Measurements from ENCODE around the gene ERMP1.
"Not testable (repeated sequence)": the region's sequence is repeated elsewhere in the genome, so short reads cannot be mapped to it uniquely, and the experiment has no call there.

The ERMP1 gene

DNA sequence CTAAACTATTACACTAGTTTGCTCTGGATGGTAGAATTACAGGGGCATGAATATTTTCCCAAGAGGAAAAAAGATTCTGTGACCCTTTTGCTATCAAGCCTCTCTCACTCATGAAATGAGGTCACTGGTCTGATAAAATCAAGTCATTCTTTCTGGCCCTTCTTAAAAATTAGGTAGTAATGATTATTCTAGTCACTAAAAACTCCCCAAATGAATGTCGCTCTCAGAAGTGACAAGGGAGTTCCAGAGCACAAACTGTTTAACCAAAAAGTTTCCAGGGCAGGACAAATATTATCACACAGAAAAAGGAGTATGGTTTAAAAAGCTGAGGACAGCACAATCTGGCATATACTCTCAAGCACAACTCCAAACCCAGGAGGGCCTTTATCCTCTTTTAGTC, 12.5 kb downstream of the ERMP1 start:
- H3K36me3 Mint-ChIP-seq: peaks cover 20% of the 10 kb centered on the region
- H3K4me3 Mint-ChIP-seq: no peak overlapping the region
- H3K27ac Mint-ChIP-seq: no peak overlapping the region
- no peaks in the 10 kb centered on the region for H3K27me3 Mint-ChIP-seq
- DNase-seq (ENCODE audit: low spot score in 2 of 2): no peak
- H3K4me1 Mint-ChIP-seq: no peaks in the 10 kb centered on the region
- H3K9me3 Mint-ChIP-seq: peaks cover 2% of the 10 kb centered on the region
- no peak for ATAC-seq (ENCODE audit: low read depth)

DNA sequence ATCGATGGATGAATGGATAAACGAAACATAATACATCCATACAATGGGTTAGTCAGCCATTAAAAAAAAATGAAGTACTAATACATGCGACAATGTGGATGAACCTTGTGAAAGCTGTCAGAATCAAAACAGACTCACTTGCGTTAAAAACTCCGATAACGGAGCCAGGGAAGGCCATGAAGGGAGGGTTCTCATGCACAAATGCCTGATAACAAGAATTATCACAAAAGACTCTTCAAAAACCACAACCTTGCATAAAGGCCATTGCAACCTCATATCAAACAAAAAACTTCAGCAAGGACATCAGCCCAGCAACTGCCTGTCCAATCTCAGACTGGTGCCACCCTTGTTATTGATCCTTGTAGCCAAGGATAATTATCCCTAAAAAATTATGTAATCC, 13.7 kb downstream of the ERMP1 start:
- Mint-ChIP-seq H3K4me1 (peaks cover 2% of the 10 kb centered on the region), H3K36me3 (peaks cover 21% of the 10 kb centered on the region), H3K27me3 (no peaks in the 10 kb centered on the region), H3K4me3 (no peak overlapping the region), H3K9me3 (peaks cover 2% of the 10 kb centered on the region), H3K27ac (no peak overlapping the region)
- DNase-seq (ENCODE audit: low spot score in 2 of 2) (no peak), ATAC-seq (ENCODE audit: low read depth) (no peak)

DNA sequence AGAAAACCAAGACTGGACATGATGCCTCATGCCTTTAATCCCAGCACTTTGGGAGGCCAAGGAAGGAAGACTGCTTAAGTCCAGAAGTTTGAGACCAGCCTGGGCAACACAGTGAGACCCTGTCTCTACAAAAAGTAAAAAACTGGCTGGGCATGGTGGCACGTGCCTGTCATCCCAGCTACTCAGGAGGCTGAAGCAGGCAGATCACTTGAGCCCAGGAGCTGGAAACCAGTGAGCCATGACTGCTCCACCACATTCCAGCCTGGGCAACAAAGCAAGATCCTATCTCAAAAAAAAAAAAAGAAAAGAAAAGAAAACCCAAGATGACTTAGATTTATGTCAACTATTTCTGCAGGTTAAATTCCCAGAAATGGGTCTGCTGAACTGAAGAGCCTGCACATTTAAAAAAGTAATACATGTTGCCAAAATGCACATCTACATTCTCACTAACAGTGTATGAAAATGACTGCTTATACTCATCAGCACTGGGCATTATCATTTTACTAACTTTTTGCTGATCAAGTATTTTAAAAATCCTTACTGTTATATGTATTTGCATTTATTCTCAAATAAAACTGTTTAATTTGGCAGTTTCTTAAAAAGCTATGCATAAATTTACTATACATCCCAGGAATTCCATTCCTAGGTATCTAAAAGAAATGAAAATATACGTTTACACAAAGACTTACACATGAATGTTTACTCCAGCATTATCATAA, 14.3 kb downstream of the ERMP1 start:
- ATAC-seq (ENCODE audit: low read depth) (no peak), DNase-seq (ENCODE audit: low spot score in 2 of 2) (no peak)
- Mint-ChIP-seq H3K27ac (no peak overlapping the region), H3K9me3 (peaks cover 2% of the 10 kb centered on the region), H3K36me3 (peaks cover 21% of the 10 kb centered on the region), H3K4me1 (peaks cover 2% of the 10 kb centered on the region), H3K27me3 (no peaks in the 10 kb centered on the region), H3K4me3 (no peak overlapping the region)

- Mint-ChIP-seq H3K27me3 (no peaks in the 10 kb centered on the region), H3K4me3 (no peak overlapping the region), H3K4me1 (peaks cover 2% of the 10 kb centered on the region), H3K27ac (no peak overlapping the region), H3K9me3 (peaks cover 2% of the 10 kb centered on the region), H3K36me3 (peaks cover 21% of the 10 kb centered on the region)
- ATAC-seq (ENCODE audit: low read depth) (no peak), DNase-seq (ENCODE audit: low spot score in 2 of 2) (no peak)
Measured at GRCh38 chr9:5817862-5818261, 15.1 kb downstream of the ERMP1 start.

GRCh38 chr9:5815461-5815860, 17.5 kb downstream of the ERMP1 start:
- Mint-ChIP-seq H3K27me3 (no peaks in the 10 kb centered on the region), H3K9me3 (peaks cover 2% of the 10 kb centered on the region), H3K36me3 (peaks cover 31% of the 10 kb centered on the region), H3K4me1 (peaks cover 2% of the 10 kb centered on the region), H3K4me3 (no peak overlapping the region), H3K27ac (no peak overlapping the region)
- DNase-seq (ENCODE audit: low spot score in 2 of 2) (no peak), ATAC-seq (ENCODE audit: low read depth) (no peak)

GRCh38 chr9:5813824-5814223, 19.1 kb downstream of the ERMP1 start:
- Mint-ChIP-seq H3K9me3 (peaks cover 2% of the 10 kb centered on the region), H3K27ac (no peak overlapping the region), H3K27me3 (no peaks in the 10 kb centered on the region), H3K36me3 (peaks cover 33% of the 10 kb centered on the region), H3K4me3 (no peak overlapping the region), H3K4me1 (peaks cover 2% of the 10 kb centered on the region)
- ATAC-seq (ENCODE audit: low read depth): no peak
- DNase-seq (ENCODE audit: low spot score in 2 of 2): no peak

DNA sequence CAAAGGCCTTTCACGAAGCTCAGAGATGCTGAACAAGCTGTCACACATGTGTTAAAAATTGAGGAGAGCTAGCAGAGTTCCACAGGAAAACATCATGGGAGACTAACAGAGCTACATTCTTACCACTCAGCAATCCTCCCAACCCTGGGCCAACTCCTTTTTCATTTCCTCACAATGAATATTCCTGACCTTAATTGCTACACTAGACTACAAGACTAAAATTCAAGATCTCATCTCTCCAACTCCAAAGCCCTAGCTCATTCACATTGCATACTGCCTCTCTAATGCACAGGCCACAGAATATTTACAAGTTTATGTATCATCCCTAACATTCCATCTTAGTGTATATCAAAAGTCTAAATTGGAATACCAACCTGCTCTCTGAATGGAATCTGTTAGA, 21.2 kb downstream of the ERMP1 start:
- H3K4me1 Mint-ChIP-seq: peaks cover 2% of the 10 kb centered on the region
- H3K27ac Mint-ChIP-seq: no peak overlapping the region
- no peak for DNase-seq (ENCODE audit: low spot score in 2 of 2)
- no peak overlapping the region for H3K4me3 Mint-ChIP-seq
- no peaks in the 10 kb centered on the region for H3K27me3 Mint-ChIP-seq
- no peaks in the 10 kb centered on the region for H3K9me3 Mint-ChIP-seq
- H3K36me3 Mint-ChIP-seq: peaks cover 32% of the 10 kb centered on the region
- ATAC-seq (ENCODE audit: low read depth): no peak

DNA sequence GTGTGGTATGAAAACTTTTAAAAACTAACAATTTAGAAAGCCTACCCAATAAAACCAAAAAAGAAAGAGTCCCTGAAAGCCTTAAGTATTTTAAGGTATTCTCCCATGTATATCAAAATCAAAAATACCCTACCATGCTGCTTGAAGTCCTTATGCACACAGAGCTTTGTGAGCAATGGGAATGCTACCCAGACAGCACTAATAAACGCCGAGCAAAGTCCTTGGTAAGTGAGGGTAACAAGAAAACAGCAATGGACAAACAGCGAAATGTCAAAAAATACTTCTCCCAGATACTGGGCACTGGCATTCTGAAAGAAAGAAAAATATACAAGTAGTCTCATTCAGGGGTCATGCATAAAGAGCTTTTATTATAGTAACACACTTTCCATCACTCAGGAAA, 27.4 kb downstream of the ERMP1 start:
- Mint-ChIP-seq H3K4me1 (no peaks in the 10 kb centered on the region), H3K27ac (no peak overlapping the region)

GRCh38 chr9:5801739-5802113, 31.2 kb downstream of the ERMP1 start:
- no peak for DNase-seq (ENCODE audit: low spot score in 2 of 2)
- Mint-ChIP-seq H3K4me3 (no peak overlapping the region), H3K27ac (no peak overlapping the region), H3K27me3 (no peaks in the 10 kb centered on the region), H3K36me3 (peaks cover 8% of the 10 kb centered on the region), H3K9me3 (no peaks in the 10 kb centered on the region), H3K4me1 (no peaks in the 10 kb centered on the region)
- ATAC-seq (ENCODE audit: low read depth): no peak

More for the DNA sequence above, 27.4 kb downstream of the ERMP1 start:
- no peak overlapping the region for H3K4me3 Mint-ChIP-seq
- no peaks in the 10 kb centered on the region for H3K9me3 Mint-ChIP-seq
- H3K27me3 Mint-ChIP-seq: no peaks in the 10 kb centered on the region
- peaks cover 19% of the 10 kb centered on the region for H3K36me3 Mint-ChIP-seq
- ATAC-seq (ENCODE audit: low read depth) (no peak), DNase-seq (ENCODE audit: low spot score in 2 of 2) (no peak)

DNA sequence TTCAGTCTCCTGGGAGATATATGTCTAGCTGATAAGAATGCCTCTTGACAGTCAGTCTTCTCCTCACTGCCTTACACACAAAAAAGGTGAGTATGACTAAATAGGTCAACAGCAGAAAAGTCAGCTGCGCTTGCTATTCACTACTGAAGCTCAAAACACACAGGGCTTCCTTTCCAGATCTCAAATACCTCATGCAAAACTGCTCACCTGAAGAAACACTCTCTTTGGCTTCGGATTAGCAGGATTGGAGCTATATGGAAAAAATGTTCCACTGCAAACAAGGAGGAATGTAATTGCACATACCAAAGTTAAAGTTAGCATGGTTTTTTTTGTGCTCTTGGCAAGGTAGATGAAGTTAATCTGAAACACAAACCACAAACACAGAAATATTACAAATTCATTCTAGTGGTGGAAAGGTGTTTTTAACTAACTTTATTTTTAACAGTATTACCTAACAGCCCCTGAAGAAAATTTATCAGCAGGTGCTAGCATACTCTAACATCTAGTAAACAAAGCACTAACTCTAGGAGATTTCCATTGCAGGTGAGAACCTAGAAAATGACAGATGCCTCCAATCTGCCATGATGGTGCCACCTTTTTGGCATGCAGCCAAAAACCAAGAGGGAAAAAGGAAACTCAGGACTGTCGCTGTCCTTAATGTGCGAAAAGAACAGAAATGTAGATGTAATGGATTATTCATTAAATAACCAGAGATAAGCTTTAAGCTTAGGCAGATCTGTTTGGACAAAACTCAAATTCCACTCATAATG, 31.8 kb downstream of the ERMP1 start:
- H3K36me3 Mint-ChIP-seq: peaks cover 12% of the 10 kb centered on the region
- no peak overlapping the region for H3K4me3 Mint-ChIP-seq
- no peaks in the 10 kb centered on the region for H3K27me3 Mint-ChIP-seq
- ATAC-seq (ENCODE audit: low read depth) (no peak), DNase-seq (ENCODE audit: low spot score in 2 of 2) (no peak)
- no peaks in the 10 kb centered on the region for H3K9me3 Mint-ChIP-seq
- H3K27ac Mint-ChIP-seq: no peak overlapping the region
- no peaks in the 10 kb centered on the region for H3K4me1 Mint-ChIP-seq

DNA sequence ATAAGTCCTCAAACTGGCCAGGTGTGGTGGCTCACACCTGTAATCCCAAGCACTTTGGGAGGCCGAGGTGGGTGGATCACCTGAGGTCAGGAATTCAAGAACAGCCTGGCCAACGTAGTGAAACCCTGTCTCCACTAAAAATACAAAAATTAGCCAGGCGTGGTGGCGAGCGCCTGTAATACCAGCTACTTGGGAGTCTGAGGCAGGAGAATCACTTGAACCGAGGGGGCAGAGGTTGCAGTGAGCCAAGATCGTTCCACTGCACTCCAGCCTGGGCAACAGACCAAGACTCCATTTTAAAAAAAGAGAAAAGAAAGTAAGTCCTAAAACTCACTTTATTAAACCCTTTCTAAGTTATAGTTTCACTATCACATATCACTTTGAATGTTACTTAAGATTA, 32.5 kb downstream of the ERMP1 start:
- not testable (repeated sequence) for H3K4me3 Mint-ChIP-seq; ATAC-seq (ENCODE audit: low read depth); H3K4me1 Mint-ChIP-seq; H3K27me3 Mint-ChIP-seq; DNase-seq (ENCODE audit: low spot score in 2 of 2); H3K9me3 Mint-ChIP-seq; H3K27ac Mint-ChIP-seq
- H3K36me3 Mint-ChIP-seq: peaks cover 12% of the 10 kb centered on the region

GRCh38 chr9:5799314-5799713, 33.6 kb downstream of the ERMP1 start:
- Mint-ChIP-seq H3K27me3 (no peaks in the 10 kb centered on the region), H3K4me3 (no peak overlapping the region), H3K27ac (no peak overlapping the region), H3K4me1 (no peaks in the 10 kb centered on the region), H3K36me3 (peaks cover 13% of the 10 kb centered on the region), H3K9me3 (no peaks in the 10 kb centered on the region)
- no peak for DNase-seq (ENCODE audit: low spot score in 2 of 2)
- ATAC-seq (ENCODE audit: low read depth): no peak

DNA sequence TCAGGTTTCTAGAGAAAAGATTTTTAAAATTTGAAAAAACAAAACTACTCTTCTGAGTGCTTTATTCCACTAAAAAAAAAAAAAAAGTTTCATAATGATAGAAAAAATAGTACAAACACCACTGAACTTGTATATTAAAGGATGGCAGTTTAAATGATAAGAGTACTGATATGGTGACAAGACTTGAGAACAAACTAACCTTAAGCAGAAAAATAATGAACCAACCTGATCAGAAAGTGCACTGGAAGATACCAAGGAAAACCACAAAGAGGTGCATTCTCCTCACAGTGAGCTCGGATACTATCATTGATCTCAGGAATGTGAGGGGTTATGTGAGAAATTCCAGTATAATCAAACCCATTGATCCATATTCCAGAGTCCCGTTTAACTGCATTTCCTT, 34.3 kb downstream of the ERMP1 start:
- ATAC-seq (ENCODE audit: low read depth): no peak
- Mint-ChIP-seq H3K27me3 (no peaks in the 10 kb centered on the region), H3K27ac (no peak overlapping the region), H3K4me1 (no peaks in the 10 kb centered on the region), H3K4me3 (no peak overlapping the region), H3K36me3 (peaks cover 17% of the 10 kb centered on the region), H3K9me3 (no peaks in the 10 kb centered on the region)
- DNase-seq (ENCODE audit: low spot score in 2 of 2): no peak

DNA sequence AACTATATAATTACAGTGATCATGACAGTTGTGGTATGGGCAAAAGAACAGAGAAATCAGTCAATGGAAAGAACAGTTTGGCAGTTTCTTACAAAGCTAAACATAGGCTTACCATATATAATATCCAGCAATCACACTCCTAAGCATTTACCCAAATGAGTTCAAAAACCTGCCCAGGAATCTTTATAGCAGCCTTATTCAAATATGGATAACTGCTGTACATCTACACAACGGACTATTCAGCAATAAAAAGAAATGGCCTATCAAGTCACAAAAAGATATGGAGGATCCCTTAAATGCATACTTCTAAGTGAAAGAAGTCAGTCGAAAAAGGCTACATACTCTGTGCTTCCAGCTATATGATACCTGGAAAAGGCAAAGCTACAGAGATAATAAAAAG, 36.6 kb downstream of the ERMP1 start:
- peaks cover 30% of the 10 kb centered on the region for H3K36me3 Mint-ChIP-seq
- no peak overlapping the region for H3K4me3 Mint-ChIP-seq
- DNase-seq (ENCODE audit: low spot score in 2 of 2) (no peak), ATAC-seq (ENCODE audit: low read depth) (no peak)
- H3K4me1 Mint-ChIP-seq: no peaks in the 10 kb centered on the region
- no peaks in the 10 kb centered on the region for H3K27me3 Mint-ChIP-seq
- H3K27ac Mint-ChIP-seq: no peak overlapping the region
- H3K9me3 Mint-ChIP-seq: no peaks in the 10 kb centered on the region

DNA sequence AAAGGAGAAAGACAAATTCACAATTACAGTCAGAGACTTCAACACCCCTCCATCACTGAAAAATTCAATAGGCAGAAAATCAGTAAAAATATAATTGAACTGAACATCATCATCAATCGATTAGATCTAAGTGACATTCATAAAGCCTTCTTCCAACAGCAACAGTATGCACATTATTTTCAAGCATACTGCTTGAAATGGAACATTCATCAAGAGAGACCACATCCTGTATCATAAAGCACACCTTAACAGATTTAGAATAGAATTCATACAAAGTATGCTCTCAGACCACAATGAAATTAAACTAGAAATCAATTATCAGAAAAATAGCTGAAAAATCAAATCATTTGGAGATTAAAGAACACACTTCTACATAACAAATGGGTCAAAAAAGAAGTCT, 39.1 kb downstream of the ERMP1 start:
- Mint-ChIP-seq H3K9me3 (peaks cover 2% of the 10 kb centered on the region), H3K27ac (no peak overlapping the region), H3K4me3 (no peak overlapping the region), H3K36me3 (peaks cover 43% of the 10 kb centered on the region), H3K4me1 (peaks cover 6% of the 10 kb centered on the region), H3K27me3 (no peaks in the 10 kb centered on the region)
- no peak for DNase-seq (ENCODE audit: low spot score in 2 of 2)
- ATAC-seq (ENCODE audit: low read depth): no peak

Data from memory B cell (primary cell).